HG02642 (cell line): Measurements from ENCODE around the gene MFSD11.

Experiments
- ATAC-seq: cut with Tn5 transposase; IDR thresholded peaks from one replicate; pipeline ENCODE4 v1.9.1; 2021; ENCODE audit warnings: mild to moderate bottlenecking; ENCODE audit not compliant: unreplicated experiment, poor library complexity

The MFSD11 gene

GRCh38 chr17:76826330-76827068 is 88.6 kb downstream of the MFSD11 start:
- no peak for ATAC-seq

DNA sequence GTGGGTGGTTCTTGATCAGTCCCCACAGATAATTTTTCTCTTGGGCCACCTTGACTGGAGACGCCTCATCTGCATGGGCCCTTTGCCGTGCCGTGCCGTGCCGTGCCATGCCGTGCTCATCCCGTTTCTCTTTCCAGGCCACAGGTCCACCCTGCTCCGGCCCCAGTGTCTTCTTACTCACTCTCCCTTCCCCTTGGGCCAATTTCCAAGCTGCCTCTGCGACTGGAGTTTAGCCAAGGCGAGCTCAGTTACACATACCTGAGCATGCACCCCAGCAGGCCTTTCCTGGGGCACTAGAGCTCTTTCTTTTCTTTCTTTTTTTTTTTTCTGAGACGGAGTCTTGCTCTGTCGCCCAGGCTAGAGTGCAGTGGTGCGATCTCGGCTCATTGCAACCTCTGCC is 89.8 kb downstream of the MFSD11 start:
- ATAC-seq: no peak
